Stimulated activated CD8-positive, alpha-beta memory T cell treated with anti-CD3 and anti-CD28 coated beads, Interleukin-4, amount 100 ng/mL, for 1 hour (primary cell): ENCODE data around the gene UNC5B.

ENCODE experiments used
- DNase-seq, 2 donors: peaks; one replicate each; pipeline ENCODE4 v3.0.0-alpha.2; 2020; ENCODE audit warnings: low read depth in 2 of 2, low spot score in 1 of 2

UNC5B gene

DNA sequence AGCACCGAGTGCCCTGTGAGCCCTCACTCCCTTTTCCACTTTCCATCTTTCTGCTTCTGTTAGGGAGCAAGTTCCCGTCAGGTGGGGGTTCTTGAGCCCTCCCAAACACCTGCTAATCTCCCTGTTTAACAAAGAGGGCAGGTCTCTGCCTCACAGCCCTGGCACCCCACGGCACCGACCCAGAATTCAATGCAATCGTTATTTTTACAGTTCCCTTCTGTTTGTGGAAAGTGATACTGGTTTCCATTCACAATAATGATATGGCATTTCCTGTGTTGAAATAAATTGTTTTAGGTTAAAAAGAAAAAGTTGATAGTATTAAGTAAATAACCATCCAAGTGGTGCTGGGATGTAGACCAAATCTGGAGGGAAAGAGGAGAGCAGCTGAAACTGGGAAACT, 67.8 kb downstream of the UNC5B start:
- DNase-seq, result no peak

- DNase-seq, result no peak
Measured at GRCh38 chr10:71280825-71281224, 68.5 kb downstream of the UNC5B start.

GRCh38 chr10:71281646-71282322, 69.4 kb downstream of the UNC5B start:
- no peak for DNase-seq

DNA sequence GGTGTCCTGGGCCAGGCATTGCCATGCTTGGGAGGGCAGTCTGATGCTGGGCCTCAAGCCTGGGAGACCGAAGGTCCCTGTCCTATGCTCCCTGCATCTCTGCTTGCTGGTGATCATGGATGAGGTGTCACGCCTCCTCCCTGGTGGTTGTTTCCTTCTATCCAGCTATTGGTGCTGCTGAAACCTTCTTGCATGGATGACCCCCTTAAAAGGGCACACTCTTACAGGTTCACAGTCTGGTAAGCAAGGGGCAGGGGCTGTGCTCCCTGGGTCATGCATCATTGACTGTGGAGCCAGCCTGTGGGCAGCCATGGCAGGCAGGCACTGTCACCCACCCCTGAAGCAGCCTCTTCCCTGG, 69.9 kb downstream of the UNC5B start:
- DNase-seq, result no peak

- no peak for DNase-seq
Measured at GRCh38 chr10:71283410-71283809, 71.0 kb downstream of the UNC5B start.

DNA sequence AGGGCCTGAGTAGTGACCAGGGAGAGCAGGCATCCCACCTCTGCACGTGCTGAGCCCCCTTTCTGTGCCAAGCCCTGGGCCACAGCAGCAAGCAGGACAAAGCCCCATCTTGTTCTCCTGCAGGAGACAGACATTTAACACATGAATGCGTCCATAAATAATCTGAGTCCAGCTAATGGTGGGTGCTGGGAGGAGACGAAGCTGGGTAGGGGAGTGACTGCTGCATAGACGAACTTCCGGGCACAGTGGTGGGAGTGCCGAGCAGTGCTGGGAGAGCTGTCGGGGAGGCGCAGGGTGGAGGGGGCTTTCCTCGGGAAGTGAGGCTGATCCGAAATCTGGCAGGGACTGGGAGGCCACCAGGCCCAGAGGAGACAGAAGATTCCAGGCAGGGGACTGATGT, 71.5 kb downstream of the UNC5B start:
- no peak for DNase-seq

DNA sequence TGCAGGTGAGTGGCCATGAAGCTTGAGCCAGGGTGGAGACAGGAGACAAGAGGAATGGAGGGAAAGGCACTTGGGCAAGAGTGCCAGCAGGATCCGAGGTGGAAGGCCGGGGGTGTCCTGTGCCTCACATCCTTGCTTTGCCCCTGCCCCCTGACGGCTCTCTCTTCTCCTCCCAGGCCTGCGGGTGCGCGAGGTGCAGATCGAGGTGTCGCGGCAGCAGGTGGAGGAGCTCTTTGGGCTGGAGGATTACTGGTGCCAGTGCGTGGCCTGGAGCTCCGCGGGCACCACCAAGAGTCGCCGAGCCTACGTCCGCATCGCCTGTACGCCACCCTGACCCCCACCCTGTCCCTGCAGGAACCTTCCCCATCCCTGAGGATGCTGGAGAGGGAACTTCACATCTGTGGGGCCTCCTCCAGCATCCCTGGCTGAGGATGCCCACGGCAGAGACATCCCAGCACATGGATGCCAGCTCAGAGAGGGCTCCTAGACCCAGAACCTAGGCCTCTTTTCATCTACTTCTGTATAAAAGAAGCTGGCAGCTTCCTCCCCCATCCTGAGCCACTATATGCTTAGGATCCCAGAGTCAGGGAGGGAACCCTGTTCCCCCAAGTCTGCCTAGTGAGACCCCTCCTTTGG, 72.3 kb downstream of the UNC5B start:
- DNase-seq, result no peak

- no peak for DNase-seq
Measured at GRCh38 chr10:71285180-71285545, 72.8 kb downstream of the UNC5B start.

DNA sequence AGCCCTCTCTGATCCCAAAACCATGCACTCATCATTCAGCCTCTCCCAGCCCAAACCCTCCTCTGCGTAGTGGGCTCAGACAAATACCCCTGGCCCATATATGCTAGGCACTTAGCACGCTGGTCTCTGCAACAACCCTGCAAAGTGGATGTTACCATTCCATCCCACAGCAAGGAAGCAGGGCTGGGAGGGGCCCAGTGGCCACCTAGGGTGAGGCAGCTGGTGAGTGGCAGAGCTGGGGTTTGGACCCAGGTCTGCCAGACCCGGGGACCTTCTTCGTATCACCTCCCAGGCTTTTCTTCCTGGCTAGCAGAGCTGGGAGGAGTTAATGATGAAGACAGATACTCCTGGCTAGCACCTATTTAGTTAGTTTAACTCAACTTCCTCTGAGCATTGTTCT, 73.6 kb downstream of the UNC5B start:
- no peak for DNase-seq

DNA sequence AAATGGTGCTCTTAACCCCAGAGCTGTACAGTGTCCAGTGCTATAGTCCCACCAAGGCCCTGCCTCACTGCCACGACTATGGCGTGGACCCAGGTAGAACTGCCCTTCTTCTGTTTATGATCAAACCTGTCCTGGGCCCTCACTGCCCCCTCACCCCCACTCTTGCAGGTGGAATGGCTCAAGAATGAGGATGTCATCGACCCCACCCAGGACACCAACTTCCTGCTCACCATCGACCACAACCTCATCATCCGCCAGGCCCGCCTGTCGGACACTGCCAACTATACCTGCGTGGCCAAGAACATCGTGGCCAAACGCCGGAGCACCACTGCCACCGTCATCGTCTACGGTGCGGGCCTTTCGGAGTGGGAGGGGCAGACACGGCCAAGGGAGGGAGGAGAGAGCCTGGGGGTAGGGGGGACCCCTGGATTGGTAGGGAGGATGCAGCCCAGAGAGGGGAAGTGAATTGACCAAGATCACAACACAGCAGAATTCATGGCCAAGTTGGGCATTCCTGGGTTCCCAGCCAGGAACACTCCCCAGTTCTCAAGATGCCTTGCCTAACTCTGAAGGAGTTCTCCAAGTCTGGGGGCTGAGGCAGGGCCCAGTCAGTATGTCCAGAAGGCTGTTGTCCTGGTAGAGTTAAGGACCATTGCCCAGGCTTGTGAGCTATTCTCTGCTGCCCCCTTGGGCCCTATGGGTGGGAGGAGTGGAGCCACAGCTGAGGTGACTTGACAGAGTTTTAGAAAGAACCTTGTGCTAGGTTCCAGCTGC, 74.3 kb downstream of the UNC5B start:
- DNase-seq, result no peak

DNA sequence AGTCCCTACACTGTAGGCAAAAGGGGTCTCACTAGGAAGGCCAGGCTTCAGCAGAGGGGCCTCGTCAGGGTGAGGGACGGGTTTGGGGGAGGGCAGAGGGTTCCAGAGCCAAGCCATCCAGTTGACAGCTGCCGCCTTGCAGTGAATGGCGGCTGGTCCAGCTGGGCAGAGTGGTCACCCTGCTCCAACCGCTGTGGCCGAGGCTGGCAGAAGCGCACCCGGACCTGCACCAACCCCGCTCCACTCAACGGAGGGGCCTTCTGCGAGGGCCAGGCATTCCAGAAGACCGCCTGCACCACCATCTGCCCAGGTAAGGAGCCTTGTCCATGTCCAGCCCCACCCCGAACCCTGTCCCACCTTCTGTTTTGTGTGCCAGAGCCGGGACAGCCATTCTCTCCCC, 75.1 kb downstream of the UNC5B start:
- DNase-seq, result no peak

- no peak for DNase-seq
Measured at GRCh38 chr10:71288461-71288860, 76.1 kb downstream of the UNC5B start.

GRCh38 chr10:71289421-71290130, 77.2 kb downstream of the UNC5B start:
- no peak for DNase-seq

DNA sequence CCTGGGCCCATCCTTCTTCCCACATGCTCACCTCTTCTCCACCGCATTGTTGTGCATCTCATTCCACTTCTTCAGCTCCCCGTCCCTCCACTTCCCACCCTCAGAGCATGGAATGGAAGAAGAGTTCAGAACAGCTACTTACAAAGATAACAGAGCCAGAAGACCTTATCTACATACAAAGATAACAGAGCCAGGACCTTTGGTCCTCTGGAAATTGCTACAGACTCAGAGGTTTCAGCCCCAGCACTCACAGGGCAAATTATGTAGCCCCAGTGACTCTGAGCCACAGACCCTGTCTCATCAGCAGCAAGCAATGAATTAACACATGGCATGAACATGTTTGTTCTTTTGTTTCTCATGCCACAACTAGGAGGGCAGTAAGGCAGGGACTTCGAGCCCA, 78.0 kb downstream of the UNC5B start:
- no peak for DNase-seq

GRCh38 chr10:71290806-71291527, 78.6 kb downstream of the UNC5B start:
- no peak for DNase-seq

- no peak for DNase-seq
Measured at GRCh38 chr10:71291528-71291900, 79.1 kb downstream of the UNC5B start.

DNA sequence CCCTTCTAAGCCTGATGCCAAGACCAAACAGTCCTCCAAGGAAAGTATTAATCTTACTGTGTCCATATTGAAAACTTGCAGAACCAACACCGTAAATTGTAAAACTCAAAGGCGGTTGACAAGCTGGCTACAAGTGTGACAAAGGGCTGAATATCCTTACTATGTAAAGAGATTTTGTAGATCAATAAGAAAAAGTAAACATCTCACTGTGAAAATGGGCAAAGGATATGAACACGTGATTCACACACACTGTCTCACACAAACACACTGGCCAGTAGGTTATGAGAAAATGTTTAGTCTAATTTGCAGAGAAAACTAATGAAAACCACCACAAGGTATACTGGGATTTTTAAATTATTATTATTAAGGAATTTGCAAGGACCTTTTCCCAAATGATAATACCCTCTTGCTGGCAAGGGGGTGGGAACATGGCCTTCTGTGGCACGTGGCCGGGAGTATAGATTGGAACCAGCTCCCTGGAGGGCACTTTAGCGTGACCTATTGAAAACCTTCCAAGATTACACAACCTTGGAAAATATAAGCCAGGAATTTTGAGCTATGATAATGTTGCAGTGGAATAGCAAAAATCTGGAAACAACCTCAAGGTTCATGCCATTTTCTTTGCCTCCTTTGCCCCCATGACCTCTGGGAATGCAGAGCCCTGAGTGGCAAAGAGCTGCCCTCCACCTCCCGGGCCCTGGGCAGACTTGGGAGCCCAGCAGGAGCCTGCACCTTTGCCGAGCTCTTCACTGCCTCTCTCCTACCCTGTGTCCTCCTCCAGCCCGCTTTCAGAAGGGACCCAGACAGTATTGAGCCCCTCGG, 80.5 kb downstream of the UNC5B start:
- DNase-seq, result no peak

GRCh38 chr10:71293446-71294084, 81.2 kb downstream of the UNC5B start:
- no peak for DNase-seq

- no peak for DNase-seq
Measured at GRCh38 chr10:71294091-71294561, 81.8 kb downstream of the UNC5B start.

DNA sequence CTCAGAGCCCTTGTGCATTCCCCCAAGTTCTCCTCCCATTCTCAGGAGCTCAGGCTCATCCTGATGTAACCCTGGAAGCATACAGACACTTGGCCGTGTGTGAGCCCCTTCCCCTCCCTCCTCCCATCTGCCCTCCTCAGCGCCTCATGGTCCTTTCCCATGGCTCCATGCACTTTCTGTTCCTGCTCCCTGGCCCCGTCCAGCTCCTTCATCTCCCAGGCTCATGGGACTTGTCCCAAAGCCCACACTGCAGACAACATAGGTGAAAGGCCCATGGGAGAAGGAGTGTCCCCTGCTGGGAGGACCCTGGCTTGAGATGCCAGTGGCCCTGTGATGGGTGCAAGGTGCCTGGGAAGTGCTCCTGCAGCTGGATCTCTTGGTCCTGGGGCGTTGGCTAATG, 82.5 kb downstream of the UNC5B start:
- no peak for DNase-seq
